H9 (cell line): ENCODE measurements around the gene PGM1. TPM values are rescaled to one million over a fixed set of nuclear protein-coding genes. Genes with fewer than 3 reads are reported as not detected.

Source experiments
- DNase-seq: peaks from one replicate; pipeline ENCODE4 v3.0.0-alpha.2; 2017
- H2AFZ ChIP-seq: one replicate; pipeline ENCODE4 v1.6.1; 2013; ENCODE audit warnings: mild to moderate bottlenecking, low read length, control low read depth, moderate library complexity
- H2AK5ac ChIP-seq: 2 replicates; pipeline ENCODE4 v1.6.1; 2013; ENCODE audit warnings: low read length, control low read depth, mixed read lengths; ENCODE audit not compliant: insufficient read length
- H2BK120ac ChIP-seq: one replicate; pipeline ENCODE4 v1.6.1; 2013; ENCODE audit warnings: low read depth, mild to moderate bottlenecking, low read length, control low read depth, inconsistent platforms; ENCODE audit not compliant: poor library complexity, severe bottlenecking
- H2BK12ac ChIP-seq: 2 replicates; pipeline ENCODE4 v1.6.1; 2013; ENCODE audit warnings: low read length, control low read depth, mixed read lengths, low read depth; ENCODE audit not compliant: insufficient read length
- H2BK15ac ChIP-seq: 2 replicates; pipeline ENCODE4 v1.6.1; 2013; ENCODE audit warnings: low read depth, low read length, control low read depth
- H2BK20ac ChIP-seq: one replicate; pipeline ENCODE4 v1.6.1; 2013; ENCODE audit warnings: low read depth, mild to moderate bottlenecking, low read length, control low read depth, inconsistent platforms; ENCODE audit not compliant: poor library complexity, severe bottlenecking
- H2BK5ac ChIP-seq: 2 replicates; pipeline ENCODE4 v1.6.1; 2013; ENCODE audit warnings: low read length, control low read depth, mixed read lengths; ENCODE audit not compliant: insufficient read length
- H3K14ac ChIP-seq: 2 replicates; pipeline ENCODE4 v1.6.1; 2013; ENCODE audit warnings: low read length, control low read depth; ENCODE audit not compliant: insufficient read depth
- H3K18ac ChIP-seq: 2 replicates; pipeline ENCODE4 v1.6.1; 2013; ENCODE audit warnings: low read depth, mild to moderate bottlenecking, mixed read lengths, low read length, control low read depth; ENCODE audit not compliant: insufficient read length
- H3K23ac ChIP-seq: 2 replicates; pipeline ENCODE4 v1.6.1; 2013; ENCODE audit warnings: low read length, control low read depth, mixed read lengths, low read depth; ENCODE audit not compliant: insufficient read length
- H3K23me2 ChIP-seq: 2 replicates; pipeline ENCODE4 v1.6.1; 2013; ENCODE audit warnings: low read depth, mild to moderate bottlenecking, mixed read lengths, low read length, control low read depth; ENCODE audit not compliant: insufficient read length, poor library complexity, severe bottlenecking
- H3K27ac ChIP-seq: 2 replicates; pipeline ENCODE4 v1.5.1; 2013; ENCODE audit warnings: low read length, control low read depth, mixed read lengths, low read depth; ENCODE audit not compliant: insufficient read length
- H3K27me3 ChIP-seq: 2 replicates; pipeline ENCODE4 v1.6.1; 2013; ENCODE audit warnings: low read length, control low read depth, inconsistent platforms; ENCODE audit not compliant: insufficient read depth
- H3K4ac ChIP-seq: 2 replicates; pipeline ENCODE4 v1.6.1; 2013; ENCODE audit warnings: low read depth, mild to moderate bottlenecking, control low read depth, inconsistent platforms, low read length, moderate library complexity
- H3K4me1 ChIP-seq: 2 replicates; pipeline ENCODE4 v1.6.1; 2013; ENCODE audit warnings: low read length, control low read depth, inconsistent platforms; ENCODE audit not compliant: insufficient read depth
- H3K4me2 ChIP-seq: 2 replicates; pipeline ENCODE4 v1.6.1; 2013; ENCODE audit warnings: low read length, control low read depth, mixed read lengths; ENCODE audit not compliant: insufficient read length, insufficient read depth
- H3K56ac ChIP-seq: 2 replicates; pipeline ENCODE4 v1.6.1; 2013; ENCODE audit warnings: low read depth, mild to moderate bottlenecking, mixed read lengths, low read length, control low read depth; ENCODE audit not compliant: insufficient read length
- H3K79me1 ChIP-seq: 2 replicates; pipeline ENCODE4 v1.6.1; 2013; ENCODE audit warnings: low read depth, mild to moderate bottlenecking, moderate library complexity, low read length, control low read depth, inconsistent platforms; ENCODE audit not compliant: insufficient read depth, poor library complexity, severe bottlenecking
- H3K79me2 ChIP-seq: 2 replicates; pipeline ENCODE4 v1.6.1; 2013; ENCODE audit warnings: low read length, control low read depth, inconsistent platforms; ENCODE audit not compliant: insufficient read depth
- H3K9ac ChIP-seq: 2 replicates; pipeline ENCODE4 v1.6.1; 2013; ENCODE audit warnings: low read length, control low read depth, mixed read lengths; ENCODE audit not compliant: insufficient read length; ENCODE audit errors: extremely low read depth
- H3K9me3 ChIP-seq: one replicate; pipeline ENCODE4 v1.6.1; 2013; ENCODE audit warnings: low read depth, low read length, inconsistent platforms; ENCODE audit not compliant: control insufficient read depth
- H3T11ph ChIP-seq: one replicate; pipeline ENCODE4 v1.6.1; 2013; ENCODE audit warnings: mild to moderate bottlenecking, low read length, control low read depth, inconsistent platforms
- H4K20me1 ChIP-seq: one replicate; pipeline ENCODE4 v1.6.1; 2013; ENCODE audit not compliant: control insufficient read depth, insufficient read length, insufficient read depth
- H4K5ac ChIP-seq: 2 replicates; pipeline ENCODE4 v1.6.1; 2013; ENCODE audit warnings: low read depth, mild to moderate bottlenecking, mixed read lengths, low read length, control low read depth; ENCODE audit not compliant: insufficient read length
- H4K8ac ChIP-seq: replicated peaks from 2 replicates; pipeline ENCODE4 v1.6.1; 2013; ENCODE audit warnings: low read length, control low read depth, mixed read lengths, low read depth; ENCODE audit not compliant: insufficient read length
- H4K91ac ChIP-seq: 2 replicates; pipeline ENCODE4 v1.6.1; 2013; ENCODE audit warnings: low read depth, mild to moderate bottlenecking, moderate library complexity, mixed read lengths, low read length, control low read depth; ENCODE audit not compliant: insufficient read length
- H3K27ac Mint-ChIP-seq, 3 experiments: 2 replicates in 2 of 3; 3 replicates in 1 of 3; pipeline ENCODE4 v1.8.0; 2020 to 2021; ENCODE audit warnings: mixed read lengths in 3 of 3, mild to moderate bottlenecking in 1 of 3, moderate library complexity in 1 of 3
- H3K27me3 Mint-ChIP-seq: 2 replicates; pipeline ENCODE4 v1.8.0; 2021; ENCODE audit warnings: low read depth, mild to moderate bottlenecking, moderate library complexity, mixed read lengths
- H3K36me3 Mint-ChIP-seq, 3 experiments: 2 replicates in 2 of 3; 3 replicates in 1 of 3; pipeline ENCODE4 v1.8.0; 2020 to 2021; ENCODE audit warnings: low read depth in 3 of 3, mixed read lengths in 3 of 3; ENCODE audit not compliant: insufficient read depth in 1 of 3
- H3K4me1 Mint-ChIP-seq, 2 experiments: 2 replicates each; pipeline ENCODE4 v1.8.0; 2020; ENCODE audit warnings: mixed read lengths in 2 of 2
- H3K4me3 Mint-ChIP-seq, 2 experiments: 2 replicates in 1 of 2; 3 replicates in 1 of 2; pipeline ENCODE4 v1.8.0; 2020 to 2021; ENCODE audit warnings: mild to moderate bottlenecking in 2 of 2, mixed read lengths in 2 of 2, moderate library complexity in 1 of 2
- H3K9me3 Mint-ChIP-seq, 2 experiments: 2 replicates in 1 of 2; 3 replicates in 1 of 2; pipeline ENCODE4 v1.8.0; 2020; ENCODE audit warnings: mild to moderate bottlenecking in 2 of 2, mixed read lengths in 2 of 2, moderate library complexity in 1 of 2
- WGBS: extraction: QIAGEN DNeasy Blood & Tissue Kit; methylation state at CpG from one replicate; pipeline ENCODE4 v1.1.7; 2013; ENCODE audit warnings: missing lambda C conversion rate, low lambda C conversion rate, mixed read lengths; ENCODE audit not compliant: insufficient read length; ENCODE audit errors: extremely low coverage; 5-methylcytosine and 5-hydroxymethylcytosine counted together
- total RNA-seq: library from RNA; stranded (reverse); gene quantifications from 2 replicates; pipeline ENCODE4 v1.2.1, GENCODE V29; 2021
- TF ChIP-seq, protein P1 (sequence below): fragments of 200-600 bp; sonication (generic); conservative IDR thresholded peaks from 3 replicates; pipeline ENCODE4 v1.8.0; 2021; ENCODE audit warnings: antibody characterized with exemption, mild to moderate bottlenecking

Gene PGM1
- total RNA-seq, 1 experiment from 2014 or later = 56.4 TPM

DNA sequence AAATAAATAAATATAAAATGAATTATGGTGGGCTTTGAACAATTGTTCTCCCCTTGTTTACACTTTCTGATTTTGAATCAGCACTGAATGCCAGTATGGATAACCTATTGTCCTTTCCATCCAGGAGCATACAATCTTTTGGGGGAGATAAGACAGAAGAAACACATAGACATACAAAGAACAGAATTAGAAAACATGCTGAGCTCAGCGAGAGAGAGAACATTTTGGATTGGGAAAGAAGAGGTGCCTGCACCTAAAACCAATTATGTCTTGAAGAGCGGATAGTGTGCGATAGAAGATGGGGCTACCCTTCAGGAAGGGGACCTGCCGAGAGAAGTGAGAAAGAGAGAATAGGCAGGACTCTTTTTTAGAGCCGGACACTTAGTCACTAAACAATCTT, 6.6 kb downstream of the PGM1 start:
- Histone ChIP-seq H3K4me2 (no peak overlapping the region), H3K9me3 (no peaks in the 10 kb centered on the region), H2AFZ (no peak overlapping the region), H4K8ac (no peak overlapping the region), H3K14ac (no peak overlapping the region), H3K23ac (no peak overlapping the region), H3K9ac (no peak overlapping the region), H2BK20ac (no peak overlapping the region), H3K27me3 (no peaks in the 10 kb centered on the region), H3K27ac (no peak overlapping the region), H2BK120ac (no peak overlapping the region), H2BK12ac (no peak overlapping the region), H3K79me2 (no peaks in the 10 kb centered on the region), H3K18ac (no peak overlapping the region), H2BK5ac (no peak overlapping the region), H4K91ac (no peak overlapping the region), H3K23me2 (no peaks in the 10 kb centered on the region), H2AK5ac (no peak overlapping the region), H3K56ac (no peak overlapping the region), H2BK15ac (no peak overlapping the region), H3K4me1 (peaks cover 6% of the 10 kb centered on the region; the same call in 1 of the 2 replicates), H3T11ph (no peak overlapping the region), H3K79me1 (no peaks in the 10 kb centered on the region), H4K20me1 (no peaks in the 10 kb centered on the region), H3K4ac (no peak overlapping the region), H4K5ac (no peak overlapping the region)
- H3K27ac Mint-ChIP-seq = no peak overlapping the region
- TF ChIP-seq, protein P1, sequence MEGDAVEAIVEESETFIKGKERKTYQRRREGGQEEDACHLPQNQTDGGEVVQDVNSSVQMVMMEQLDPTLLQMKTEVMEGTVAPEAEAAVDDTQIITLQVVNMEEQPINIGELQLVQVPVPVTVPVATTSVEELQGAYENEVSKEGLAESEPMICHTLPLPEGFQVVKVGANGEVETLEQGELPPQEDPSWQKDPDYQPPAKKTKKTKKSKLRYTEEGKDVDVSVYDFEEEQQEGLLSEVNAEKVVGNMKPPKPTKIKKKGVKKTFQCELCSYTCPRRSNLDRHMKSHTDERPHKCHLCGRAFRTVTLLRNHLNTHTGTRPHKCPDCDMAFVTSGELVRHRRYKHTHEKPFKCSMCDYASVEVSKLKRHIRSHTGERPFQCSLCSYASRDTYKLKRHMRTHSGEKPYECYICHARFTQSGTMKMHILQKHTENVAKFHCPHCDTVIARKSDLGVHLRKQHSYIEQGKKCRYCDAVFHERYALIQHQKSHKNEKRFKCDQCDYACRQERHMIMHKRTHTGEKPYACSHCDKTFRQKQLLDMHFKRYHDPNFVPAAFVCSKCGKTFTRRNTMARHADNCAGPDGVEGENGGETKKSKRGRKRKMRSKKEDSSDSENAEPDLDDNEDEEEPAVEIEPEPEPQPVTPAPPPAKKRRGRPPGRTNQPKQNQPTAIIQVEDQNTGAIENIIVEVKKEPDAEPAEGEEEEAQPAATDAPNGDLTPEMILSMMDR = no peak
- peaks cover 14 to 21% of the 10 kb centered on the region in 2 experiments for H3K4me1 Mint-ChIP-seq
- H3K4me3 Mint-ChIP-seq = no peak overlapping the region
- no CpG with 5 or more reads among the region's 5 CpGs for WGBS
- H3K9me3 Mint-ChIP-seq = no peaks in the 10 kb centered on the region
- DNase-seq = no peak
- no peaks in the 10 kb centered on the region; the same call in none of the 2 replicates for H3K27me3 Mint-ChIP-seq
- peaks cover 0 to 2% (median 0%) of the 10 kb centered on the region in 3 experiments; a peak in 1 of 7 replicates for H3K36me3 Mint-ChIP-seq
